Thoracic aorta (tissue), 2 donors: ENCODE results near the gene GRIN3A. TPM values are rescaled to one million over a fixed set of nuclear protein-coding genes. Genes with fewer than 3 reads are reported as not detected.
"Not testable (repeated sequence)": the region's sequence is repeated elsewhere in the genome, so short reads cannot be mapped to it uniquely, and the experiment has no call there.

Experiments
- ATAC-seq: fragments of 150-250 bp; one replicate; pipeline ENCODE4 v1.8.0; 2017; ENCODE audit warnings: low read depth; ENCODE audit not compliant: insufficient number of reproducible peaks, low FRiP score
- DNase-seq: peaks from one replicate; pipeline ENCODE4 v3.0.0-alpha.2; 2020; ENCODE audit warnings: low spot score
- H3K27ac ChIP-seq, 2 donors: fragments of 200-600 bp; sonication (generic); 1 replicate in 1 of 2; 2 replicates in 1 of 2; pipeline ENCODE4 v1.5.1; 2016; ENCODE audit warnings: mild to moderate bottlenecking in 2 of 2, moderate library complexity in 2 of 2
- H3K27me3 ChIP-seq: fragments of 200-600 bp; sonication (generic); replicated peaks from 2 replicates; pipeline ENCODE4 v1.6.0; 2016; ENCODE audit warnings: mild to moderate bottlenecking; ENCODE audit not compliant: insufficient read depth
- H3K36me3 ChIP-seq: fragments of 200-600 bp; sonication (generic); one replicate; pipeline ENCODE4 v1.5.1; 2016
- H3K4me1 ChIP-seq, 2 donors: fragments of 200-600 bp; sonication (generic); 1 replicate in 1 of 2; 2 replicates in 1 of 2; pipeline versions ENCODE4 v1.5.1 to v1.6.0; 2016; ENCODE audit warnings: low read depth in 2 of 2, mild to moderate bottlenecking in 1 of 2; ENCODE audit not compliant: control insufficient read depth in 1 of 2
- H3K4me3 ChIP-seq: fragments of 200-600 bp; sonication (generic); 2 replicates; pipeline ENCODE4 v1.5.1; 2016; ENCODE audit warnings: mild to moderate bottlenecking
- H3K9me3 ChIP-seq: fragments of 200-600 bp; sonication (generic); 2 replicates; pipeline ENCODE4 v1.5.1; 2016
- total RNA-seq, 2 donors: library from RNA; depleted of rRNA; stranded (reverse); fragments of >200 nt; gene quantifications; one replicate each; pipeline versions ENCODE4 v1.1.0 to v1.2.3, GENCODE V29; 2016
- TF ChIP-seq, protein P1 (sequence below): fragments of 200-600 bp; sonication (generic); IDR thresholded peaks from one replicate; pipeline ENCODE4 v1.5.1; 2019; ENCODE audit warnings: antibody characterized with exemption

The GRIN3A gene
- total RNA-seq, 2 donors from 2014 or later = 0.21 TPM; not detected in 1

DNA sequence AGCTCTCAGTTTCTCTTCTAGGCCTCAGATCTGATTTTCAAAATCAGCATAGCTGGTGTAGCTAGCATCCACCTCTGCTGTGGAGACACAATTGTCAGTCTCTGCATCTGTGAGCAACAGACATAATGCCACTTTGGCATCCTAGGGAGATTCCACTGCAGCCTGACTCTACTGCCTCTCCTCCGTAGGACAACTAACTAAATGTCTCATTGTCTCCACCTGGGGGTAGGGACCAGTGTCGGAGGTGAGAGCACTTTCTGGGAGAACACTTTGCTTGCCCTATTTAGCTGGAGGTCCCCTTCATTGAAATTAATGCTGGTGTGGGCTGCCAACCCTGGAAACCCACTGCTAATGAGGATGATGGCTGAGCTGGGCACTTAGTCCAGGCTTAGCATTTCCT, 145.1 kb downstream of the GRIN3A start:
- TF ChIP-seq, protein P1, sequence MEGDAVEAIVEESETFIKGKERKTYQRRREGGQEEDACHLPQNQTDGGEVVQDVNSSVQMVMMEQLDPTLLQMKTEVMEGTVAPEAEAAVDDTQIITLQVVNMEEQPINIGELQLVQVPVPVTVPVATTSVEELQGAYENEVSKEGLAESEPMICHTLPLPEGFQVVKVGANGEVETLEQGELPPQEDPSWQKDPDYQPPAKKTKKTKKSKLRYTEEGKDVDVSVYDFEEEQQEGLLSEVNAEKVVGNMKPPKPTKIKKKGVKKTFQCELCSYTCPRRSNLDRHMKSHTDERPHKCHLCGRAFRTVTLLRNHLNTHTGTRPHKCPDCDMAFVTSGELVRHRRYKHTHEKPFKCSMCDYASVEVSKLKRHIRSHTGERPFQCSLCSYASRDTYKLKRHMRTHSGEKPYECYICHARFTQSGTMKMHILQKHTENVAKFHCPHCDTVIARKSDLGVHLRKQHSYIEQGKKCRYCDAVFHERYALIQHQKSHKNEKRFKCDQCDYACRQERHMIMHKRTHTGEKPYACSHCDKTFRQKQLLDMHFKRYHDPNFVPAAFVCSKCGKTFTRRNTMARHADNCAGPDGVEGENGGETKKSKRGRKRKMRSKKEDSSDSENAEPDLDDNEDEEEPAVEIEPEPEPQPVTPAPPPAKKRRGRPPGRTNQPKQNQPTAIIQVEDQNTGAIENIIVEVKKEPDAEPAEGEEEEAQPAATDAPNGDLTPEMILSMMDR = no peak
- no peak overlapping the region for H3K4me3 ChIP-seq
- ATAC-seq (no peak), DNase-seq (no peak)
- H3K27ac ChIP-seq = no peak overlapping the region
- no peaks in the 10 kb centered on the region for H3K27me3 ChIP-seq
- H3K4me1 ChIP-seq = no peaks in the 10 kb centered on the region
- no peaks in the 10 kb centered on the region for H3K36me3 ChIP-seq
- no peaks in the 10 kb centered on the region for H3K9me3 ChIP-seq

DNA sequence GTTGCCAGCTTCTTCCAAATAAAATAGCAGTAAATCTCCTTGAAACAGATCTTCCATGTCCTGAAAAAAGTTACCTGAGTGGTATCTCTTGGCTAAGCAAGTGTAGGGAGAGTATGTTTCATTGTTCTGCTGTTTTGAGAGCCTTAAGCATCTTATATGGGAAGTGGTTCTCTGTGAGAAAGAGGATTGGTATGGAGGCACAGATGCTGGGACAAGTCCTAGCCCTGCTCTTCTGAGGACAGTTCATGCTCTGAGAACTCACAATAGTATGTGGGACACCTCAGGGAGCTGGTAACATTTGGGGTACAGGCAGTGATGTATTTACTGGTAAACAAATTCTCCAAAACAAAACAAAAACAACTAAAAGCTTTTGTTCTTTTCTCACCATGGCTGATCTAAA, 145.7 kb downstream of the GRIN3A start:
- H3K36me3 ChIP-seq = no peaks in the 10 kb centered on the region
- H3K4me3 ChIP-seq = no peak overlapping the region
- TF ChIP-seq, protein P1 = no peak
- H3K27me3 ChIP-seq = no peaks in the 10 kb centered on the region
- no peaks in the 10 kb centered on the region for H3K9me3 ChIP-seq
- no peak overlapping the region for H3K27ac ChIP-seq
- no peaks in the 10 kb centered on the region for H3K4me1 ChIP-seq
- DNase-seq (no peak), ATAC-seq (no peak)

DNA sequence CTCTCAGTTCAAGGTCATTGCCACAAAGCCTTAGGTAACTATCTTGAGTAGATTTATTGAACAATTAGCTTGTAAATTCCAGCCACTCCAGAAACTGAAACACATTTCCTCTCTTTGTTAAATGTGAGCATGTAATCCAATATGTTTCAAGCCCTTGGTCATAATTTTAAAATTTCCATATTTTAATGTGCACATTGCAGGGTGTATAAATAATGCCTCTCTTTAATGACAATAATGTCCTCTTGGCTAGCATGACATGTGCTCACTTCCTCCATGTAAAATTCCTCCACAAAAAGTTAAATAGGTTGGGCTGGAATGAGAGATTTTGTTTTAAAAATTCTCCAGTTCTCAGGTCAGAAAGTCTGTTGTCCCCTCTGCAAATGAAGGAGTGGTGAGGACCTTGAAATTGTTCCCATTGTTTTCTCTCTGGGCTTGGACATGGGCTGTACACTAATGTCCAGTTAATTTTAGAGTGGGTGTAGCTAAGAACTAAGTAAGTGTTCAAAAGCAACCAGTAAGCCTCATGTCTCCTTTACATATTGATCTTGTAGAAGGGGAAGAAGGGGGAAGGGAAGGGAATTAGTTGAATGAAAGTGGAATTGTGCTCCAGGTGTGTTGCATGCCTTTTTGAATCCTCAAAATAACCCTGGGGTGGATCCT, 146.5 kb downstream of the GRIN3A start:
- DNase-seq = no peak
- Histone ChIP-seq H3K9me3 (no peaks in the 10 kb centered on the region), H3K27ac (no peak overlapping the region), H3K36me3 (no peaks in the 10 kb centered on the region), H3K27me3 (no peaks in the 10 kb centered on the region), H3K4me1 (no peaks in the 10 kb centered on the region), H3K4me3 (no peak overlapping the region)
- no peak for ATAC-seq
- TF ChIP-seq, protein P1 = no peak

DNA sequence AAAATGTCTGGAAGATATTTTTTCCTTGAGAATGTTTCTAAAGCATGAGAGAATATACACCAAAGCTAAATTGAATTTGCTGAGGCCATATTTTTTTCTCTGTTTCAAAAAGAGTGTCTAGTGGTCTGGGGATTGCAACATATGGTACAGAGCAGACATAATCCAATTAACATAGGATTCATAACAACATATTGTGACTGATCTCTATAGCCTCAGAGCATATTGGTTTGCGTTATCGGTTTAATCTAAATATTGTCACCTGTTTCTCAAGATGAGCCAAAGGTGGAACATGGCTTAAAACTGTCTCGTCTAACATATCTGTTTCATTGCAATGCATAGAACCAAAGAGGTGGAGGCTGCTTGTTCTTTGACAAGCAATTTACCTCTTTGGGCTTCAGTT, 147.5 kb downstream of the GRIN3A start:
- Histone ChIP-seq H3K4me1 (no peaks in the 10 kb centered on the region), H3K27ac (no peak overlapping the region), H3K36me3 (no peaks in the 10 kb centered on the region), H3K4me3 (no peak overlapping the region), H3K9me3 (no peaks in the 10 kb centered on the region), H3K27me3 (no peaks in the 10 kb centered on the region)
- DNase-seq (no peak), ATAC-seq (no peak)
- TF ChIP-seq, protein P1 = no peak

DNA sequence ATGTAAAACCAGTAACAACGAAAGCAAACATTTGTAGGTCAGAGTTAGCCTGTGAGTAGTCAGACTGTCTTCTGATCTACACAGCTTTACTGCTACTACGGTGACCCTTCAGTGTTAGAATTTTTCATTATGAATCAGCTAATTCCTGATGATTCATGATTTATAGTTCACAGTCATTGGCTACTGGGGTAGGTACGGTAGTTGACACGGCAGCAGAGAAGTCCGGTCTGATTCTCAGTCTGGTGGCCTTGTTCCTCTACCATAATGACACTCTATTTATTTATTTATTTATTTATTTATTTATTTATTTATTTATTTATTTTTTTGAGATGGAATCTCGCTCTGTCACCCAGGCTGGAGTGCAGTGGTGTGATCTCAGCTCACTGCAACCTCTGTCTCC, 148.4 kb downstream of the GRIN3A start:
- not testable (repeated sequence) for ATAC-seq, H3K4me3 ChIP-seq, H3K36me3 ChIP-seq

More for the DNA sequence above, 148.4 kb downstream of the GRIN3A start:
- DNase-seq, H3K27ac ChIP-seq, H3K4me1 ChIP-seq, H3K27me3 ChIP-seq, H3K9me3 ChIP-seq: not testable (repeated sequence)
